ENCODE results near the gene GALE. TPM values are rescaled to one million over a fixed set of nuclear protein-coding genes. Genes with fewer than 3 reads are reported as not detected.

Gene GALE
- total and polyA plus RNA-seq, 2 of the 4 experiments (the other 2 are of a cell fraction): 31.7 to 39.9 TPM

GRCh38 chr1:23748016-23748415 is 52.5 kb downstream of the GALE start:
- in situ Hi-C loops (cut with MboI; ENCODE audit: low sequenced_read_pairs): no loop called here
- H2BK5ac ChIP-seq (ENCODE audit: low read depth, low read length, poor library complexity, severe bottlenecking): no peak overlapping the region
- H3K4me1 ChIP-seq (ENCODE audit: control insufficient read depth, insufficient read depth, low read length): no peaks in the 10 kb centered on the region; the same call in 1 of the 2 replicates
- no peak overlapping the region for H2BK15ac ChIP-seq (ENCODE audit: low read depth, low read length)
- ChIA-PET CTCF (no interaction called here), POLR2A (ENCODE audit: unreplicated experiment) (no interaction called here)
- no peaks in the 10 kb centered on the region; the same call in 1 of the 2 replicates for H3K9me1 ChIP-seq (ENCODE audit: insufficient read depth, low read length)
- peaks cover 63% of the 10 kb centered on the region for H4K20me1 ChIP-seq (ENCODE audit: insufficient read depth, low read length)
- no peak overlapping the region for H3K27ac ChIP-seq (ENCODE audit: insufficient read depth, low read length)
- no peak overlapping the region for H2AFZ ChIP-seq (replicated peaks; ENCODE audit: low read length, poor library complexity)
- ATAC-seq (ENCODE audit: low read depth): no peak
- no peaks in the 10 kb centered on the region for H3K27me3 ChIP-seq (ENCODE audit: control insufficient read depth, insufficient read depth, low read length)
- intact Hi-C loops (cut with micrococcal nuclease): no loop called here
- no peak overlapping the region for H3K18ac ChIP-seq (ENCODE audit: low read depth, low read length)
- H2AK9ac ChIP-seq (replicated peaks; ENCODE audit: low read depth, low read length, poor library complexity): no peak overlapping the region
- H2BK20ac ChIP-seq (ENCODE audit: low read depth, low read length): no peak overlapping the region
- H4K5ac ChIP-seq (ENCODE audit: low read depth, low read length): no peak overlapping the region
- dilution Hi-C loops (cut with HindIII; ENCODE audit: low sequenced_read_pairs, unreplicated experiment): no loop called here
- no peak overlapping the region; the same call in 1 of the 2 replicates for H3K23ac ChIP-seq (ENCODE audit: low read depth, low read length)
- TF ChIP-seq MAFK (IDR thresholded peaks at IDR 0.05; ENCODE audit: low read depth, low read length) (no peak), CTCF (conservative IDR thresholded peaks at IDR 0.05; ENCODE audit: low read depth, low read length) (no peak), CHD1 (IDR thresholded peaks at IDR 0.05; ENCODE audit: low read depth, low read length) (no peak), RCOR1 (IDR thresholded peaks at IDR 0.05; ENCODE audit: insufficient replicate concordance, low read length) (no peak), USF2 (IDR thresholded peaks at IDR 0.05; ENCODE audit: low read depth, low read length) (no peak), POLR2A (IDR thresholded peaks at IDR 0.05; ENCODE audit: low read depth, low read length) (no peak), NFE2L2 (IDR thresholded peaks at IDR 0.05; ENCODE audit: low read depth, low read length) (no peak), RFX5 (IDR thresholded peaks at IDR 0.05; ENCODE audit: low read depth, low read length) (no peak), MXI1 (IDR thresholded peaks at IDR 0.05; ENCODE audit: borderline replicate concordance, low read depth, low read length) (no peak), CEBPB (IDR thresholded peaks at IDR 0.05; ENCODE audit: low read depth, low read length) (no peak), SMC3 (IDR thresholded peaks at IDR 0.05; ENCODE audit: low read depth, low read length) (no peak), RAD21 (IDR thresholded peaks at IDR 0.05; ENCODE audit: low read length) (no peak), BHLHE40 (IDR thresholded peaks at IDR 0.05; ENCODE audit: low read depth, low read length) (no peak), ELK1 (IDR thresholded peaks at IDR 0.05; ENCODE audit: borderline replicate concordance, low read depth, low read length) (no peak), FOS (IDR thresholded peaks at IDR 0.05; ENCODE audit: low read depth, low read length) (no peak)
- H3K4ac ChIP-seq (ENCODE audit: low read depth, low read length): no peak overlapping the region
- H3K9ac ChIP-seq (ENCODE audit: low read depth, low read length): no peak overlapping the region
- H3K56ac ChIP-seq (ENCODE audit: extremely low read depth, insufficient read depth, low read length): no peak overlapping the region
- peaks cover 31 to 69% of the 10 kb centered on the region in 2 experiments for H3K79me1 ChIP-seq (ENCODE audit: low read depth in 1 of 2, low read length in 2 of 2)
- no CpG with 5 or more reads among the region's 3 CpGs for WGBS, 2 experiments (ENCODE audit: extremely low coverage in 2 of 2, insufficient read length in 1 of 2)
- H4K91ac ChIP-seq (ENCODE audit: insufficient read depth, low read depth, low read length): no peak overlapping the region
- no TSS peak for BruUV-seq (replicated peaks)
- H3K9me3 ChIP-seq (ENCODE audit: control insufficient read depth, insufficient read depth, low read length): no peaks in the 10 kb centered on the region
- no peak overlapping the region for H2AK5ac ChIP-seq (ENCODE audit: low read depth, low read length)
- peaks cover 28% of the 10 kb centered on the region for H3K36me3 ChIP-seq (ENCODE audit: control insufficient read depth, insufficient read depth, low read length)
- no peak overlapping the region for H3K4me3 ChIP-seq (ENCODE audit: insufficient read depth, low read depth, low read length)
- no peak overlapping the region for H4K8ac ChIP-seq (ENCODE audit: low read depth in 2 of 2, low read length in 2 of 2)
- no peak overlapping the region for H2BK120ac ChIP-seq (ENCODE audit: low read depth, low read length)
- H3K14ac ChIP-seq (replicated peaks; ENCODE audit: low read depth, low read length): no peak overlapping the region
- H3K4me2 ChIP-seq (ENCODE audit: low read depth, low read length): no peak overlapping the region
- no peak for DNase-seq

Measured in IMR-90 (cell line).